Measurements from ENCODE around the gene RBPJ.

The RBPJ gene

GRCh38 chr4:26458157-26458561, 137.3 kb downstream of the RBPJ start:
- peaks cover 16% of the 10 kb centered on the region for H3K4me1 Mint-ChIP-seq (ENCODE audit: low read depth)
- H3K27ac Mint-ChIP-seq, result no peak overlapping the region
- H3K27me3 Mint-ChIP-seq, result no peaks in the 10 kb centered on the region
- H3K9me3 Mint-ChIP-seq (ENCODE audit: low read depth), result no peaks in the 10 kb centered on the region
- H3K4me3 Mint-ChIP-seq, result no peak overlapping the region
- peaks cover 2% of the 10 kb centered on the region for H3K36me3 Mint-ChIP-seq

- H3K9me3 Mint-ChIP-seq (ENCODE audit: low read depth), result no peaks in the 10 kb centered on the region
- peaks cover 16% of the 10 kb centered on the region for H3K4me1 Mint-ChIP-seq (ENCODE audit: low read depth)
- no peaks in the 10 kb centered on the region for H3K27me3 Mint-ChIP-seq
- H3K4me3 Mint-ChIP-seq, result peak overlapping the region; percentile 73
- H3K36me3 Mint-ChIP-seq, result peaks cover 2% of the 10 kb centered on the region
- H3K27ac Mint-ChIP-seq, result no peak overlapping the region
Measured at GRCh38 chr4:26459054-26459755, 138.4 kb downstream of the RBPJ start.

GRCh38 chr4:26459756-26460530, 139.1 kb downstream of the RBPJ start:
- H3K9me3 Mint-ChIP-seq (ENCODE audit: low read depth), result no peaks in the 10 kb centered on the region
- no peaks in the 10 kb centered on the region for H3K36me3 Mint-ChIP-seq
- no peak overlapping the region for H3K4me3 Mint-ChIP-seq
- peaks cover 16% of the 10 kb centered on the region for H3K4me1 Mint-ChIP-seq (ENCODE audit: low read depth)
- H3K27ac Mint-ChIP-seq, result no peak overlapping the region
- no peaks in the 10 kb centered on the region for H3K27me3 Mint-ChIP-seq

- no peak overlapping the region for H3K4me3 Mint-ChIP-seq
- H3K4me1 Mint-ChIP-seq (ENCODE audit: low read depth), result peaks cover 12% of the 10 kb centered on the region
- H3K27me3 Mint-ChIP-seq, result no peaks in the 10 kb centered on the region
- no peak overlapping the region for H3K27ac Mint-ChIP-seq
- H3K9me3 Mint-ChIP-seq (ENCODE audit: low read depth), result no peaks in the 10 kb centered on the region
- no peaks in the 10 kb centered on the region for H3K36me3 Mint-ChIP-seq
Measured at GRCh38 chr4:26462874-26463273, 142.1 kb downstream of the RBPJ start.

- Mint-ChIP-seq H3K27me3 (no peaks in the 10 kb centered on the region), H3K9me3 (ENCODE audit: low read depth) (no peaks in the 10 kb centered on the region), H3K4me1 (ENCODE audit: low read depth) (peaks cover 8% of the 10 kb centered on the region), H3K4me3 (no peak overlapping the region), H3K36me3 (no peaks in the 10 kb centered on the region), H3K27ac (no peak overlapping the region)
Measured at GRCh38 chr4:26463386-26463785, 142.6 kb downstream of the RBPJ start.

- no peaks in the 10 kb centered on the region for H3K27me3 Mint-ChIP-seq
- H3K36me3 Mint-ChIP-seq, result no peaks in the 10 kb centered on the region
- no peak overlapping the region for H3K4me3 Mint-ChIP-seq
- H3K27ac Mint-ChIP-seq, result no peak overlapping the region
- no peaks in the 10 kb centered on the region for H3K9me3 Mint-ChIP-seq (ENCODE audit: low read depth)
- peaks cover under 1% of the 10 kb centered on the region for H3K4me1 Mint-ChIP-seq (ENCODE audit: low read depth)
Measured at GRCh38 chr4:26464420-26465095, 143.7 kb downstream of the RBPJ start.

GRCh38 chr4:26466578-26467270, 145.9 kb downstream of the RBPJ start:
- H3K4me1 Mint-ChIP-seq (ENCODE audit: low read depth), result no peaks in the 10 kb centered on the region
- H3K4me3 Mint-ChIP-seq, result no peak overlapping the region
- H3K9me3 Mint-ChIP-seq (ENCODE audit: low read depth), result no peaks in the 10 kb centered on the region
- H3K27ac Mint-ChIP-seq, result no peak overlapping the region
- no peaks in the 10 kb centered on the region for H3K27me3 Mint-ChIP-seq
- H3K36me3 Mint-ChIP-seq, result no peaks in the 10 kb centered on the region

- Mint-ChIP-seq H3K9me3 (ENCODE audit: low read depth) (no peaks in the 10 kb centered on the region), H3K4me1 (ENCODE audit: low read depth) (no peaks in the 10 kb centered on the region), H3K27ac (no peak overlapping the region), H3K4me3 (no peak overlapping the region), H3K36me3 (no peaks in the 10 kb centered on the region), H3K27me3 (no peaks in the 10 kb centered on the region)
Measured at GRCh38 chr4:26467724-26468123, 146.9 kb downstream of the RBPJ start.

- no peaks in the 10 kb centered on the region for H3K36me3 Mint-ChIP-seq
- peaks cover 4% of the 10 kb centered on the region for H3K27me3 Mint-ChIP-seq
- H3K27ac Mint-ChIP-seq, result no peak overlapping the region
- no peaks in the 10 kb centered on the region for H3K4me1 Mint-ChIP-seq (ENCODE audit: low read depth)
- peaks cover 3% of the 10 kb centered on the region for H3K9me3 Mint-ChIP-seq (ENCODE audit: low read depth)
- no peak overlapping the region for H3K4me3 Mint-ChIP-seq
Measured at GRCh38 chr4:26468283-26468949, 147.6 kb downstream of the RBPJ start.

GRCh38 chr4:26468977-26469376, 148.2 kb downstream of the RBPJ start:
- Mint-ChIP-seq H3K36me3 (no peaks in the 10 kb centered on the region), H3K9me3 (ENCODE audit: low read depth) (peaks cover 3% of the 10 kb centered on the region), H3K27me3 (peaks cover 4% of the 10 kb centered on the region), H3K27ac (no peak overlapping the region), H3K4me1 (ENCODE audit: low read depth) (no peaks in the 10 kb centered on the region), H3K4me3 (no peak overlapping the region)

- Mint-ChIP-seq H3K36me3 (no peaks in the 10 kb centered on the region), H3K9me3 (ENCODE audit: low read depth) (peaks cover 3% of the 10 kb centered on the region), H3K4me3 (no peak overlapping the region), H3K4me1 (ENCODE audit: low read depth) (no peaks in the 10 kb centered on the region), H3K27me3 (peaks cover 7% of the 10 kb centered on the region), H3K27ac (no peak overlapping the region)
Measured at GRCh38 chr4:26471890-26472289, 151.1 kb downstream of the RBPJ start.

- Mint-ChIP-seq H3K36me3 (no peaks in the 10 kb centered on the region), H3K27ac (no peak overlapping the region), H3K27me3 (peaks cover 7% of the 10 kb centered on the region), H3K4me1 (ENCODE audit: low read depth) (no peaks in the 10 kb centered on the region), H3K4me3 (no peak overlapping the region), H3K9me3 (ENCODE audit: low read depth) (peaks cover 3% of the 10 kb centered on the region)
Measured at GRCh38 chr4:26473893-26474292, 153.1 kb downstream of the RBPJ start.

GRCh38 chr4:26474551-26474950, 153.7 kb downstream of the RBPJ start:
- Mint-ChIP-seq H3K36me3 (no peaks in the 10 kb centered on the region), H3K27ac (no peak overlapping the region), H3K9me3 (ENCODE audit: low read depth) (peaks cover 3% of the 10 kb centered on the region), H3K27me3 (peaks cover 7% of the 10 kb centered on the region), H3K4me1 (ENCODE audit: low read depth) (no peaks in the 10 kb centered on the region), H3K4me3 (no peak overlapping the region)

- Mint-ChIP-seq H3K4me1 (ENCODE audit: low read depth) (no peaks in the 10 kb centered on the region), H3K27ac (no peak overlapping the region), H3K9me3 (ENCODE audit: low read depth) (peaks cover 3% of the 10 kb centered on the region), H3K27me3 (peaks cover 7% of the 10 kb centered on the region), H3K4me3 (no peak overlapping the region), H3K36me3 (no peaks in the 10 kb centered on the region)
Measured at GRCh38 chr4:26475716-26476115, 154.9 kb downstream of the RBPJ start.
